Fibroblast of lung (primary cell): Measurements from ENCODE around the gene PACSIN2. TPM values are rescaled to one million over a fixed set of nuclear protein-coding genes. Genes with fewer than 3 reads are reported as not detected.

Experiments used
- DNase-seq, 2 donors: peaks; one replicate each; pipeline versions ENCODE4 v3.0.0 to v3.0.0-alpha.2; 2010; ENCODE audit warnings: low read depth in 2 of 2
- H2AFZ ChIP-seq: 2 replicates; pipeline ENCODE4 v1.5.1; 2012; ENCODE audit warnings: low read length, control low read depth, inconsistent platforms
- H3K27ac ChIP-seq: 2 replicates; pipeline ENCODE4 v1.5.1; 2011; ENCODE audit warnings: low read length, control low read depth; ENCODE audit not compliant: insufficient read depth
- H3K27me3 ChIP-seq: 2 replicates; pipeline ENCODE4 v1.5.1; 2011; ENCODE audit warnings: mild to moderate bottlenecking, low read length; ENCODE audit not compliant: control insufficient read depth, insufficient read depth
- H3K36me3 ChIP-seq: 2 replicates; pipeline ENCODE4 v1.5.1; 2011; ENCODE audit warnings: low read length; ENCODE audit not compliant: control insufficient read depth, insufficient read depth
- H3K4me1 ChIP-seq: 2 replicates; pipeline ENCODE4 v1.5.1; 2011; ENCODE audit warnings: low read length; ENCODE audit not compliant: control insufficient read depth, insufficient read depth; ENCODE audit errors: extremely low read depth
- H3K4me2 ChIP-seq: 2 replicates; pipeline ENCODE4 v1.5.1; 2011; ENCODE audit warnings: low read length, control low read depth; ENCODE audit not compliant: insufficient read depth; ENCODE audit errors: extremely low read depth
- H3K4me3 ChIP-seq, 4 experiments: fragments of 200-600 bp in 1 of 4; sonication (generic) in 1 of 4; replicated peaks in 1 of 4; 2 replicates each; pipeline ENCODE4 v1.5.1; 2011 to 2016; ENCODE audit warnings: low read length in 4 of 4, low read depth in 3 of 4, mild to moderate bottlenecking in 3 of 4, control low read depth in 2 of 4, inconsistent platforms in 1 of 4, mixed read lengths in 1 of 4; ENCODE audit not compliant: insufficient read depth in 1 of 4; ENCODE audit errors: control extremely low read depth in 1 of 4
- H3K79me2 ChIP-seq: 2 replicates; pipeline ENCODE4 v1.5.1; 2012; ENCODE audit warnings: mild to moderate bottlenecking, low read length, inconsistent platforms; ENCODE audit not compliant: control insufficient read depth, insufficient read depth
- H3K9ac ChIP-seq: 2 replicates; pipeline ENCODE4 v1.5.1; 2011; ENCODE audit warnings: mild to moderate bottlenecking, low read length, control low read depth; ENCODE audit not compliant: insufficient read depth
- H3K9me3 ChIP-seq: 2 replicates; pipeline ENCODE4 v1.5.1; 2012; ENCODE audit warnings: low read depth, low read length; ENCODE audit not compliant: control insufficient read depth, insufficient read depth
- H4K20me1 ChIP-seq: 2 replicates; pipeline ENCODE4 v1.5.1; 2011; ENCODE audit warnings: low read length; ENCODE audit not compliant: control insufficient read depth, insufficient read depth; ENCODE audit errors: extremely low read depth
- CTCF ChIP-seq, 2 donors: IDR thresholded peaks in 1 of 2; conservative IDR thresholded peaks in 1 of 2; 1 replicate in 1 of 2; 2 replicates in 1 of 2; pipeline ENCODE4 v1.5.1; 2011 to 2012; ENCODE audit warnings: low read length in 2 of 2, control low read depth in 1 of 2, inconsistent platforms in 1 of 2, low read depth in 1 of 2, mild to moderate bottlenecking in 1 of 2
- EZH2 ChIP-seq: IDR thresholded peaks from 2 replicates; pipeline ENCODE4 v1.5.1; 2012; ENCODE audit warnings: low read length, control low read depth, mild to moderate bottlenecking; ENCODE audit errors: missing control alignments
- polyA plus RNA-seq, 2 donors: library from polyadenylated mRNA; depleted of rRNA in 1 of 2; stranded (reverse) in 1 of 2; unstranded in 1 of 2; fragments of >200 nt; gene quantifications; 2 replicates each; pipeline ENCODE4 v1.2.1, GENCODE V29; 2011 to 2012; ENCODE audit warnings: missing spikeins in 1 of 2
- total RNA-seq: library from RNA; depleted of rRNA; stranded (reverse); fragments of >200 nt; gene quantifications from 2 replicates; pipeline ENCODE4 v1.2.1, GENCODE V29; 2014

The PACSIN2 gene
- total and polyA plus RNA-seq, 2 donors (not counting 1 experiment from before 2014, with no cell fraction given) = 30.1 to 41.4 TPM

DNA sequence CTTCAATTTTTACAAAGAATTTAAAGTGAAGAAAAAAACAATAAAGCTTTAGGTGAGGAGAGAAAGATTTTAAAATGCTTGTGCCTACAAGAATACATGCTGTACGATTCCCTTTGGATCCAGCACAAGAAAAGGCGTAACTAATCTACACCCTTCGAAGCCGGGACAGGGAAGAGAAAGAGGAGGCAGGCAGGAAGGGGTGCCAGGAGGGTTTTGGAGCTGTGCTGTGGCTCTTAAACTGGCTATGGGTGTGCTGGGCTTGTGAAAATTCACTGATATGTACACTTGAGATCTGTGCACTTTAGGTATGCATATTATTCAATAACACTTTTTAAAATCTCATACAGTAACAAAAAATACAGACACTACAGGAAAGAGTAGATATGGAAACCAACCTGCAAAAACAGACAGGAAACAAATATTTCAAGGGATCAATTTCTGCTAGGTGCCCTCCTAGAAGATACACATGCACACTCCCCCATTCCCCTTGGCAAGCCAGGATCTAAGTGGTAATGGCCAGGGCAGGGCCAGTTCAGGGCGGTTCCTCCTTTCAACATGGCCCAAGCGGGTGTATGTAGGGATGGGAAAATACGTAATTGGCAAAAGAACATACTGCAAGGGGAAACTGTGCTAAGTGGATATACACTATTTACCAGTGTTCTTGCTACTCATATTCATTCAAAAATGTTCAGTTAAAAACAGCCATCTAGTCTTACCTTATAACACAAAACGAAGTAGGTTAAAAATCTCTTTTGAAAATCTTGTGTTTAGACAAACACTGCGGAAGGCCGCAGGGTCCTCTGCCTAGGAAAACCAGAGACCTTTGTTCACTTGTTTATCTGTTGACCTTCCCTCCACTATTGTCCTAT is 54.2 kb downstream of the PACSIN2 start:
- Histone ChIP-seq H3K9me3 (no peaks in the 10 kb centered on the region), H3K4me2 (no peak overlapping the region)

DNA sequence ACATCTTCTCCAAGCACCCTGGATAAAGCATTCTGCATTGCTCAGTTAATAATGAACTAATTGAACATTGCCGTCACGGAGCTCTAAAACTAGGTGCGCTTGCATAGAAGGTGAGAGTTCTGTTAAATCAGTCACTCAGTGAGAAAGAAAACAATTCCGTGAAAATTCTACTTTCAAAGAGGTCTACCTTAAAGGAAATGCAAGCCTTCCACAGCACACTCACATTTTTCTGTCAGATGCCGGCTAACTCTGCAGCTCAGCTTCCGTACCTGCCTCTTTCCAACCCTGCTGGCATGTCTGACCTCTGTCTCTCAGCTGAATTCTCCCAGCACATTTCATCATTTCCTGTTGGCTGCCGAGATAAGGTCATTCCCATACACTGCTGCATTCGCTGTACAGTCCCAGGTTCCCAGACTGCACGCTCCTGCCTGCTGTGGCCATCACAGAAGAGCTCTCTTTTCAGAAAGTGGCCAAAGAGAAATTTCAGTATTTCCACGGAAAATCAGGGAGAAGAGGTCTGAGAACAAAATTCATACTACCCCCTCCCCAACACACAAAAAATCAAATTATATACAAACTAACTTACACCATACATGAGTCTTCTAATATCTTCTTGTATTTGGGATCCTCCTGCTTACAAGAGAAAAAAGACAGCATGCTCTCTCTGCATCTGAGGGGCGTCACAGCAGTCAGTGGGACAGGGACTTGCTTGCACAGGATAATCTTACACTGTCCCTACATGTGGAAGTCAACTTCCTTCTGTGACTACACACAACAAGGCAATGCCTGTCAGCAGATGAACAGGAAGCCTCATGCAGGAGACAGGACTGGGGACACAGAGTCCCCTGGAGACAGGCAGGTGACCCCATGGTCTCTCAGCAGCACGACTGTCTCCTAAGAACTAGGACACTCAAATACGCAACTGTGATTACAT is 55.1 kb downstream of the PACSIN2 start:
- Histone ChIP-seq H3K27ac (peak overlapping the region; percentile 51), H3K79me2 (peaks cover 30% of the 10 kb centered on the region), H3K4me1 (peaks cover 10% of the 10 kb centered on the region), H3K4me3 (peak overlapping the region in 1 of 4 experiments; percentile 52), H2AFZ (no peak overlapping the region), H4K20me1 (no peaks in the 10 kb centered on the region), H3K27me3 (no peaks in the 10 kb centered on the region), H3K4me2 (peak overlapping the region; percentile 70), H3K9ac (peak overlapping the region; percentile 25), H3K9me3 (no peaks in the 10 kb centered on the region), H3K36me3 (no peaks in the 10 kb centered on the region)
- DNase-seq = peak; percentile 77 to 90
- TF ChIP-seq EZH2 (no peak), CTCF (conservative IDR thresholded peaks at IDR 0.05 in 1 of 2, IDR thresholded peaks at IDR 0.05 in 1 of 2; ENCODE audit: low read depth in 1 of 2, low read length in 2 of 2) (no peak)

More for the DNA sequence above, 54.2 kb downstream of the PACSIN2 start:
- Histone ChIP-seq H3K36me3 (no peaks in the 10 kb centered on the region), H3K27me3 (no peaks in the 10 kb centered on the region), H3K27ac (peak overlapping the region; percentile 51), H2AFZ (no peak overlapping the region), H3K9ac (no peak overlapping the region), H3K4me1 (peaks cover 10% of the 10 kb centered on the region), H3K4me3 (no peak overlapping the region), H3K79me2 (peaks cover 23% of the 10 kb centered on the region), H4K20me1 (no peaks in the 10 kb centered on the region)
- TF ChIP-seq CTCF (conservative IDR thresholded peaks at IDR 0.05 in 1 of 2, IDR thresholded peaks at IDR 0.05 in 1 of 2; ENCODE audit: low read depth in 1 of 2, low read length in 2 of 2) (no peak), EZH2 (no peak)
- no peak for DNase-seq

- H3K9ac ChIP-seq = no peak overlapping the region
- H3K79me2 ChIP-seq = peaks cover 36% of the 10 kb centered on the region
- H3K4me3 ChIP-seq = peak overlapping the region in 1 of 4 experiments; percentile 52
- peak overlapping the region; percentile 4 for H3K27ac ChIP-seq
- no peaks in the 10 kb centered on the region for H3K9me3 ChIP-seq
- H3K27me3 ChIP-seq = no peaks in the 10 kb centered on the region
- H3K4me1 ChIP-seq = peaks cover 10% of the 10 kb centered on the region
- H3K36me3 ChIP-seq = no peaks in the 10 kb centered on the region
- DNase-seq = no peak
- no peak overlapping the region for H2AFZ ChIP-seq
- no peak for TF ChIP-seq EZH2
- no peak for TF ChIP-seq CTCF (conservative IDR thresholded peaks at IDR 0.05 in 1 of 2, IDR thresholded peaks at IDR 0.05 in 1 of 2; ENCODE audit: low read depth in 1 of 2, low read length in 2 of 2)
- H3K4me2 ChIP-seq = no peak overlapping the region
- H4K20me1 ChIP-seq = no peaks in the 10 kb centered on the region
These were observed 56.0 kb downstream of the PACSIN2 start for GRCh38 chr22:42958937-42959336.
